NT2/D1 (cell line): ENCODE measurements around the gene SLC19A2.

ENCODE experiments used
- DNase-seq: peaks from one replicate; pipeline ENCODE4 v3.0.0-alpha.2; 2011; ENCODE audit warnings: low read depth, low spot score
- H3K27me3 ChIP-seq: 2 replicates; pipeline ENCODE4 v1.6.0; 2011; ENCODE audit warnings: mild to moderate bottlenecking; ENCODE audit not compliant: insufficient read length, insufficient read depth
- H3K36me3 ChIP-seq: 2 replicates; pipeline ENCODE4 v1.6.1; 2011; ENCODE audit warnings: mild to moderate bottlenecking, low read length, mixed read lengths; ENCODE audit not compliant: insufficient read depth, insufficient read length
- H3K4me1 ChIP-seq: 2 replicates; pipeline ENCODE4 v1.5.1; 2011; ENCODE audit not compliant: insufficient read depth, insufficient read length
- H3K4me3 ChIP-seq: 2 replicates; pipeline ENCODE4 v1.5.1; 2011; ENCODE audit warnings: low read depth; ENCODE audit not compliant: insufficient read length
- H3K9ac ChIP-seq: 2 replicates; pipeline ENCODE4 v1.6.0; 2011; ENCODE audit warnings: low read depth; ENCODE audit not compliant: insufficient read length
- H3K9me3 ChIP-seq: 2 replicates; pipeline ENCODE4 v1.5.1; 2011; ENCODE audit warnings: mild to moderate bottlenecking, low read length; ENCODE audit not compliant: insufficient read depth
- SUZ12 ChIP-seq: IDR thresholded peaks from 2 replicates; pipeline ENCODE4 v1.6.1; 2011; ENCODE audit not compliant: insufficient read length, insufficient read depth; ENCODE audit errors: extremely low read depth
- YY1 ChIP-seq: IDR thresholded peaks from 2 replicates; pipeline ENCODE4 v1.6.1; 2011; ENCODE audit not compliant: insufficient read length, insufficient read depth
- ZNF274 ChIP-seq: IDR thresholded peaks from 2 replicates; pipeline ENCODE4 v1.6.1; 2011; ENCODE audit warnings: mild to moderate bottlenecking, low read depth, low read length

SLC19A2 gene

DNA sequence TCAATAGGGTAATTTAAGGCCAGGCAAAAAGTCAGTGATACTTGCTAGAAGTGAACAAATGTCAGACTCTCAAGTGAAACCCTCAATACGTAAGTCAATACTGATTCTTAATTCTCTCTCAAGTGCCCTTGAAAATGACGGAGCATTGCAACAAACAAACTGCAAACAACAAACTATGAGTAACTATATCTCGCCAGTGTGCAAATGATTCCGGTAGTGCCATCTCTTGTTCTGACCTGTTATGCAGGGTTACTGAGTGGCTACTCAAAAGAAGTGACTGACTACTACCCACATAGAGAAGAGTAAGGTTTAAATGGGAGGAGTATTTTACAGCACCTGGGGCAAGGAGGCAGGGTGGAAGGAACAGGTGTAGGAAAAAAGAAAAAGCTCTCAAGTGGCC lies 1.6 kb downstream of the SLC19A2 start:
- H3K9ac ChIP-seq: no peak overlapping the region
- H3K9me3 ChIP-seq: peaks cover 12% of the 10 kb centered on the region; the same call in 1 of the 2 replicates
- H3K27me3 ChIP-seq: peaks cover 15% of the 10 kb centered on the region
- H3K4me1 ChIP-seq: no peaks in the 10 kb centered on the region
- DNase-seq: no peak
- H3K4me3 ChIP-seq: no peak overlapping the region
- H3K36me3 ChIP-seq: no peaks in the 10 kb centered on the region
- TF ChIP-seq ZNF274 (no peak), YY1 (no peak), SUZ12 (no peak)

DNA sequence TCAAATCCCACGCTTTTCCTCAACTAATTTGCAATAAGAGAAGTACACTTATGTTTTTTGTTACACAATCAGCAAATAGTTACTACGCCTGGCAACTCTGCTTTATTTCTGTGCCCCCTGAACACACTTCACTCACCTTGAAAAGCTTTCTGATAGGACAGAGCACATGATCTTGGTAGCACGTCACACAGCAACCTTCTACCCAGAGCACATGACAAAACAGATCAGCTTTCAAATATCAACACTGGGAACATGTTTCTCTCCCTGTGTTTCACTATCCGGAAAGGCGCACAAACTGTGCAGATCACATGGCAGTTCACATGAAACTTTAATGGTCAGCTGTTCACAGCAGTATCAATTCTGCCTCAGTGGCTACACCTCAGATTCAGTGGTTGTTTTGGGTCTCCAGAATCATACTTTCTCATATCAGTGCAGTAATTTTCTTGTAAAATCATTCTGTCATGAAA lies 2.2 kb downstream of the SLC19A2 start:
- H3K9me3 ChIP-seq: peaks cover 12% of the 10 kb centered on the region; the same call in 1 of the 2 replicates
- TF ChIP-seq SUZ12: no peak
- no peak for TF ChIP-seq ZNF274
- no peak for TF ChIP-seq YY1
- no peak overlapping the region for H3K4me3 ChIP-seq
- H3K36me3 ChIP-seq: no peaks in the 10 kb centered on the region
- DNase-seq: no peak
- H3K27me3 ChIP-seq: peaks cover 15% of the 10 kb centered on the region
- H3K9ac ChIP-seq: no peak overlapping the region
- H3K4me1 ChIP-seq: no peaks in the 10 kb centered on the region

DNA sequence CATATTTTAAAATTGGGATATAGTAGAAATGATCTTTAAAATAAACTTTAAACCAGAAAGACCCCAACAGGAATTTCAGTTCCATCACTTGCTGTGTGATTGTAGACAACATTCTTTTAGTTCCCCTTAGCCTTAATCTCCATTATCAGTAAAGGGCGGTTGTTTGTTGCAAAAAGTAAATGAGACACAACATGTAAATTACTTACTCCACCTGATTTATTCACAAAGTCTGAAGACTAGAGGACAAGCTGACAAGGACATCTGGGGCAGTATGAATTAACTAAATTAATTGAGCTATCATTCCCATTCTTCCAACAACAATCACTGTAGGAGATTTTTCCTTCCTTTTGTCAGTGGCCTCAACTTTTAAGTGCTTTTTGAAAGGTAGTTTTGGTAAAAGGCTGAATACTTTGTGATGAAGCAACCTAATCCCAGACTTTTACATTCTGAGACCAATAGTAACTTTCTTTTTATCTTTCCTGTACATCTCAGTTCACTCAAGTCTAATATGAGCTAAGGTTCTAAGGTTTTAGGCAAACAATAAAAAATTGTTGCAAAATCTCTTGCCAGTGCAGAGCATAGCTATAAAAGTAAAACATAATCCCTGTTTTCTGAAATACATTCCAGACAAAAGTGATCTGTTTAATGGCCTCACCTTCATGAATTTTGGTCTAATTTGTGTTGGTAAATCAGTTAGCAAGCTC lies 6.2 kb downstream of the SLC19A2 start:
- Histone ChIP-seq H3K4me3 (no peak overlapping the region), H3K9ac (no peak overlapping the region), H3K9me3 (no peaks in the 10 kb centered on the region), H3K27me3 (peaks cover 5% of the 10 kb centered on the region), H3K4me1 (no peaks in the 10 kb centered on the region), H3K36me3 (peaks cover 21% of the 10 kb centered on the region)
- no peak for DNase-seq
- TF ChIP-seq YY1 (no peak), ZNF274 (no peak), SUZ12 (no peak)

DNA sequence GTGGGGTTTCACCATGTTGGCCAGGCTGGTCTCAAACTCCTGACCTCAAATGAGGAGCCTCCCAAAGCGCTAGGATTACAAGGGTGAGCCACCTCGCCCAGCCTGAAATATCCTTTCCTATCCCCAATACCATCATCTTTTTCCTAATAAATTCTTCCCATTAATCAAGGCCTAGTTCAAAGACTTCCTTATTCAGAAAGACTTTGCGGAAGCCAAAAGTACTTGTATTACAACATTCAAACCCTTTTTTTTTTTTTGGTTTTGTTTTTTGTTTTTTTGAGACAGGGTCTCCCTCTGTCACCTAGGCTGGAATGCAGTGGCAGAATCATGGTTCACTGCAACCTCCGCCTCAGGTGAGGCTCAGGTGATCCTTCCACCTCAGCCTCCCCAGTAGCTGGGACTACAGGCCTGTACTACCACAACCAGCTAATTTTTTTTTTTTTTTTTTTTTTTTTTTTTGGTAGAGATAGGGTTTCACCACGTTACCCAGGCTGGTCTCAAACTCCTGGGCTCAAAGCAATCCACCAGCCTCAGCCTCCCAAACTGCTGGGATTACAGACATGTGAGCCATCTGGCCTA lies 7.6 kb downstream of the SLC19A2 start:
- Histone ChIP-seq H3K9me3 (no peaks in the 10 kb centered on the region), H3K4me3 (no peak overlapping the region), H3K36me3 (peaks cover 21% of the 10 kb centered on the region), H3K4me1 (no peaks in the 10 kb centered on the region), H3K9ac (no peak overlapping the region), H3K27me3 (no peaks in the 10 kb centered on the region)
- no peak for DNase-seq
- TF ChIP-seq SUZ12 (no peak), YY1 (no peak), ZNF274 (no peak)

DNA sequence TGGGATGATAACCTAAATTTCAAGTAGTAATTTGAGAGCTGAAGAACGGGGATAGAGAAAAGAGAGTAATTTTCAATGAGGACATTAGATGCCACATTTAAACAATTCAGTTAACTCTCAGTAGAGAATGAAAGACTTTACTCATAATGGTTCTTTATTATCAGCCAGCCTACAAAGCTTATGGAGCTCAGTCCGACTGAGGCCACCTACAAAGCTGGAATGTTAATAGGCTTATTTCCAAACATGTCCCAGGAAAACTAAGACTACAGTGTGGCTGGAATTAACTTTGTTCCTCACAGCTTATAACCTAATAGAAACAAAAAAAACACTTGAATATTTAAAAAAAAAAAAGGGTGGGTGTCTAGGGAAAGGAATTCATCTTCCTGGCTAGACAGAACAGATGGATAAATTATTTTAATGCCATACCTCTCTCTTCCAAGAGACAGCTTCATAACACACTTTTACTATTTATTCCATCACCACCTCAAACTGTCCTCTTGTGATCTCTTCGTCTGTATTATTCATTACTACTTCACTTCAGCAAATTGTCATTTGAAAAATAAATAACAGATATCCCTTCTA lies 9.8 kb downstream of the SLC19A2 start:
- H3K9me3 ChIP-seq: no peaks in the 10 kb centered on the region
- DNase-seq: no peak
- TF ChIP-seq ZNF274: no peak
- TF ChIP-seq SUZ12: no peak
- TF ChIP-seq YY1: no peak
- no peaks in the 10 kb centered on the region for H3K27me3 ChIP-seq
- no peak overlapping the region for H3K4me3 ChIP-seq
- H3K4me1 ChIP-seq: no peaks in the 10 kb centered on the region
- no peak overlapping the region for H3K9ac ChIP-seq
- H3K36me3 ChIP-seq: peaks cover 21% of the 10 kb centered on the region

DNA sequence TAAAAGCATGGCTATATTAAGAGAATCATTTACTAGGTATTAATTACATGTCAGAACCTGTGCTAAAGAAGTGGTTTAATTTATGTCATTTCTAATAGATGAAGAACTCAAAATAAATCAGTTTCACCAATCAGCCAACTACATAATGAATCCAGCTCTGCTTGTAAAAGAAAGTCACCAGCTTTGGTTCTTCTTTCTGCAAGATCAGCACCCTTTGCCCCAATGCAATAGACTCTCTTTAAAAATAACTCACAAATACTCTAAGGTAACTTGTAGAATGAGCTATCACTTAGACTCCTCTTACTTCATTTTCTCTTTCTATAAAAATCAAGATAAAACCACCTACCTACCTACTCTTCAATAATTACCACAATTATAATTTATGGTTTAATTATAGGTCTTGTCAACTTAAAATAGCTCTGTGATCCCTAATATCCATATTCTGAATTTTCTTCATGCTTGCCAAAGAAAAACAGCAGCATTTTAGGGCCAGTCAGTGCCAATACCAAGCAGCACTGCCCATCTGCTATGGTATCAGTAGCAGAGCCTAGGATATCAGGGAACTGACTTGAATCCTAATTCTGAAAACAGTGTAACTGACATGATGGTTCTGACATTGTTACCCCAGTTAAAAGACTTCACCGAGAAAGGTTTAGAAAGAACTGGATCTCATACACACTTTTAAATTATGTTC lies 11.3 kb downstream of the SLC19A2 start:
- no peak for DNase-seq
- H3K4me3 ChIP-seq: no peak overlapping the region
- TF ChIP-seq YY1: no peak
- TF ChIP-seq SUZ12: no peak
- TF ChIP-seq ZNF274: no peak
- no peaks in the 10 kb centered on the region for H3K27me3 ChIP-seq
- peaks cover 26% of the 10 kb centered on the region for H3K36me3 ChIP-seq
- no peak overlapping the region for H3K9ac ChIP-seq
- H3K4me1 ChIP-seq: no peaks in the 10 kb centered on the region
- H3K9me3 ChIP-seq: no peaks in the 10 kb centered on the region

DNA sequence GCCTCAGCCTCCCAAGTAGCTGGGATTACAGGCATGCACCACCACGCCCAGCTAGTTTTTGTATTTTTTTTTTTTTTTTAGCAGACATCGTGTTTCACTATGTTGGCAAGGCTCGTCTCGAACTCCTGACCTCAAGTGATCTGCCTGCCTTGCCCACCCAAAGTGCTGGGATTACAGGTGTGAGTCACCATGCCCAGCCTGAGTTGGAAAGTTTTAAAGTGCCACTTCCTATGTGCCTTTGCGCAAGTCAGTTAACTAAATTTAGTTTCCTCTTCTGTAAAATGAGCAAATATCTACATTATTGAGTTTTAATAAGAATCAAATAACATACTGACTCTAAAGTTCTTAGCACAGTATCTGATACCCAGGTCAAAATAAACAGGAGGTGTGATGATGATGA lies 12.4 kb downstream of the SLC19A2 start:
- Histone ChIP-seq H3K36me3 (peaks cover 28% of the 10 kb centered on the region), H3K4me3 (no peak overlapping the region), H3K4me1 (no peaks in the 10 kb centered on the region), H3K9ac (no peak overlapping the region), H3K27me3 (no peaks in the 10 kb centered on the region), H3K9me3 (no peaks in the 10 kb centered on the region)
- no peak for TF ChIP-seq SUZ12
- no peak for TF ChIP-seq ZNF274
- TF ChIP-seq YY1: no peak
- no peak for DNase-seq
